GM18951 (cell line): ENCODE measurements around the gene MROH2A.

Source experiments
- POLR2A ChIP-seq: IDR thresholded peaks from 4 replicates; pipeline ENCODE4 v1.6.1; 2011; ENCODE audit warnings: mild to moderate bottlenecking; ENCODE audit not compliant: insufficient read length, insufficient read depth; ENCODE audit errors: extremely low read depth
- in situ Hi-C: fragments of 300-500 bp; cut with MboI; formaldehyde crosslinking; loops from one replicate; pipeline ENCODE4 v1.12.0; 2022; ENCODE audit warnings: low sequenced_read_pairs, mixed read lengths, inconsistent platforms; ENCODE audit not compliant: unreplicated experiment

Gene MROH2A

GRCh38 chr2:233799087-233799665 lies 21.0 kb downstream of the MROH2A start:
- no peak for TF ChIP-seq POLR2A
- in situ Hi-C loops, result no loop called here

- in situ Hi-C loops, result loop anchor here (10.0 kb wide), 1 partner anchor 335 kb away; no protein-coding TSS in a partner anchor
- no peak for TF ChIP-seq POLR2A
These were observed 21.6 kb downstream of the MROH2A start for GRCh38 chr2:233799716-233800115.

GRCh38 chr2:233800208-233800607 lies 22.1 kb downstream of the MROH2A start:
- in situ Hi-C loops, result loop anchor here (10.0 kb wide), 1 partner anchor 335 kb away; no protein-coding TSS in a partner anchor

GRCh38 chr2:233801357-233802131 lies 23.4 kb downstream of the MROH2A start:
- in situ Hi-C loops, result loop anchor here (10.0 kb wide), 1 partner anchor 337 kb away; no protein-coding TSS in a partner anchor
- no peak for TF ChIP-seq POLR2A

More at GRCh38 chr2:233800208-233800607, 22.1 kb downstream of the MROH2A start:
- no peak for TF ChIP-seq POLR2A

GRCh38 chr2:233802132-233802815 lies 24.1 kb downstream of the MROH2A start:
- in situ Hi-C loops, result loop anchor here (10.0 kb wide), 1 partner anchor 337 kb away; no protein-coding TSS in a partner anchor
- TF ChIP-seq POLR2A, result no peak

GRCh38 chr2:233803292-233803911 lies 25.3 kb downstream of the MROH2A start:
- in situ Hi-C loops, result loop anchor here (10.0 kb wide), 1 partner anchor 339 kb away; no protein-coding TSS in a partner anchor
- TF ChIP-seq POLR2A, result no peak

- no peak for TF ChIP-seq POLR2A
- in situ Hi-C loops, result loop anchor here (10.0 kb wide), 1 partner anchor 339 kb away; no protein-coding TSS in a partner anchor
These were observed 25.9 kb downstream of the MROH2A start for GRCh38 chr2:233803994-233804393.

- in situ Hi-C loops, result loop anchor here (10.0 kb wide), 1 partner anchor 343 kb away; no protein-coding TSS in a partner anchor
- TF ChIP-seq POLR2A, result no peak
These were observed 29.2 kb downstream of the MROH2A start for GRCh38 chr2:233807215-233807865.

GRCh38 chr2:233807966-233808935 lies 30.1 kb downstream of the MROH2A start:
- in situ Hi-C loops, result loop anchor here (10.0 kb wide), 1 partner anchor 343 kb away; no protein-coding TSS in a partner anchor
- TF ChIP-seq POLR2A, result no peak

GRCh38 chr2:233810385-233810784 lies 32.3 kb downstream of the MROH2A start:
- in situ Hi-C loops, result no loop called here
- TF ChIP-seq POLR2A, result no peak

- in situ Hi-C loops, result no loop called here
- no peak for TF ChIP-seq POLR2A
These were observed 33.0 kb downstream of the MROH2A start for GRCh38 chr2:233811087-233811486.
